Left ventricle myocardium inferior (tissue), 1 donor: ENCODE measurements around the gene ZNF558. TPM values are rescaled to one million over a fixed set of nuclear protein-coding genes. Genes with fewer than 3 reads are reported as not detected.

Experiments used
- DNase-seq: peaks from one replicate; pipeline ENCODE4 v3.0.0-alpha.2; 2020
- H3K27ac ChIP-seq: fragments of 200-600 bp; replicated peaks from 2 replicates; pipeline ENCODE4 v1.8.0; 2021
- H3K27me3 ChIP-seq: fragments of 200-600 bp; 2 replicates; pipeline ENCODE4 v1.8.0; 2021; ENCODE audit warnings: low read depth
- H3K36me3 ChIP-seq: fragments of 200-600 bp; 2 replicates; pipeline ENCODE4 v1.8.0; 2021
- H3K4me1 ChIP-seq: fragments of 200-600 bp; 2 replicates; pipeline ENCODE4 v1.8.0; 2021
- H3K4me3 ChIP-seq: fragments of 200-600 bp; 2 replicates; pipeline ENCODE4 v1.8.0; 2021; ENCODE audit warnings: mild to moderate bottlenecking, moderate library complexity
- H3K9me3 ChIP-seq: fragments of 200-600 bp; replicated peaks from 2 replicates; pipeline ENCODE4 v1.8.0; 2021
- intact Hi-C: fragments of 100-400 bp; cut with micrococcal nuclease; formaldehyde crosslinking; loops from one replicate; pipeline ENCODE4 v1.11.0; 2022
- total RNA-seq: library from RNA; stranded (reverse); fragmentation: NEBNext Ultra II Directional; extraction: Animal tissue kit (Norgen Biotek cat#: 25700); gene quantifications from one replicate; pipeline ENCODE4 v1.2.1, GENCODE V29; 2021
- TF ChIP-seq, protein P1 (sequence below): fragments of 200-600 bp; IDR thresholded peaks from 2 replicates; pipeline ENCODE4 v1.8.0; 2021; ENCODE audit warnings: antibody characterized with exemption, mild to moderate bottlenecking, borderline replicate concordance
- donor health status: DM: no; HTN: yes; CAD: no; lungs with severe emphysema.

The ZNF558 gene
- total RNA-seq, 1 donor from 2014 or later = 10.8 TPM

DNA sequence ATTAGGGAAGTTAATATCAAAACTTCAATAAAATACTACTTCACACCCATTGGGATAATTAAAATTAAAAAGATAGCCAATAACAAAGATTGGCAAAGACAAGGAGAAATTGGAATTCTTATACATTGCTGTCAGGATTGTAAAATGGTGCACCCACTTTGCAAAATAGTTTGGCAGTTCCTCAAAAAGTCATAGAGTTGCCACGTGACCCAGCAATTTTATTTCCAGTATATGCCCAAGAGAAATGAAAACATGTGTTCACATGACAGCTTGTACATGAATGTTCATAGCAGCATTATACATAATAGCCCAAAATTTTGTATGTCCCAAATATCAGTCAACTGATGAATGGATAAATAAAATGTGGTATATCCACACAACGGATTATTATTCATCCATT, 3.3 kb upstream of the ZNF558 start:
- Histone ChIP-seq H3K36me3 (no peaks in the 10 kb centered on the region), H3K27ac (no peak overlapping the region), H3K27me3 (peaks cover 2% of the 10 kb centered on the region), H3K4me3 (no peak overlapping the region), H3K4me1 (peaks cover 19% of the 10 kb centered on the region), H3K9me3 (no peaks in the 10 kb centered on the region)
- intact Hi-C loops = no loop called here
- DNase-seq = no peak
- TF ChIP-seq, protein P1, sequence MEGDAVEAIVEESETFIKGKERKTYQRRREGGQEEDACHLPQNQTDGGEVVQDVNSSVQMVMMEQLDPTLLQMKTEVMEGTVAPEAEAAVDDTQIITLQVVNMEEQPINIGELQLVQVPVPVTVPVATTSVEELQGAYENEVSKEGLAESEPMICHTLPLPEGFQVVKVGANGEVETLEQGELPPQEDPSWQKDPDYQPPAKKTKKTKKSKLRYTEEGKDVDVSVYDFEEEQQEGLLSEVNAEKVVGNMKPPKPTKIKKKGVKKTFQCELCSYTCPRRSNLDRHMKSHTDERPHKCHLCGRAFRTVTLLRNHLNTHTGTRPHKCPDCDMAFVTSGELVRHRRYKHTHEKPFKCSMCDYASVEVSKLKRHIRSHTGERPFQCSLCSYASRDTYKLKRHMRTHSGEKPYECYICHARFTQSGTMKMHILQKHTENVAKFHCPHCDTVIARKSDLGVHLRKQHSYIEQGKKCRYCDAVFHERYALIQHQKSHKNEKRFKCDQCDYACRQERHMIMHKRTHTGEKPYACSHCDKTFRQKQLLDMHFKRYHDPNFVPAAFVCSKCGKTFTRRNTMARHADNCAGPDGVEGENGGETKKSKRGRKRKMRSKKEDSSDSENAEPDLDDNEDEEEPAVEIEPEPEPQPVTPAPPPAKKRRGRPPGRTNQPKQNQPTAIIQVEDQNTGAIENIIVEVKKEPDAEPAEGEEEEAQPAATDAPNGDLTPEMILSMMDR = no peak

DNA sequence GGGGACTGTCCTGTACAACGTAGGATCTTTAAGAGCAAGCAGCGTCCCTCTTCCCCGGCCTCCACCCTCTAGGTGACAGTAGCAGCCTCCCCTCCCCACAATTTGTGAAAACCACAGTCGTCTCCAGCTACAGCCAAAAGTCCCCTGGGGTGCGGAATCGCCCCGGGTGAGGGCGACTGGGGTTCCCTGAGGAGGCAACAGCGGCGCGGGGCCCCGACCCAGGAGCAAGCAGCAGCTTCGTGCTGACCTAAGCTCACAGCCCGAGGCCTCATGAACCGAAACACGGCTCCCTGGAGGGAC, 322 bp downstream of the ZNF558 start:
- Histone ChIP-seq H3K4me1 (peaks cover 20% of the 10 kb centered on the region), H3K27me3 (no peaks in the 10 kb centered on the region), H3K4me3 (peak overlapping the region; percentile 94), H3K9me3 (no peaks in the 10 kb centered on the region), H3K27ac (peak overlapping the region; percentile 99), H3K36me3 (peaks cover 31% of the 10 kb centered on the region)
- DNase-seq = no peak
- intact Hi-C loops = no loop called here
- TF ChIP-seq, protein P1 = no peak

DNA sequence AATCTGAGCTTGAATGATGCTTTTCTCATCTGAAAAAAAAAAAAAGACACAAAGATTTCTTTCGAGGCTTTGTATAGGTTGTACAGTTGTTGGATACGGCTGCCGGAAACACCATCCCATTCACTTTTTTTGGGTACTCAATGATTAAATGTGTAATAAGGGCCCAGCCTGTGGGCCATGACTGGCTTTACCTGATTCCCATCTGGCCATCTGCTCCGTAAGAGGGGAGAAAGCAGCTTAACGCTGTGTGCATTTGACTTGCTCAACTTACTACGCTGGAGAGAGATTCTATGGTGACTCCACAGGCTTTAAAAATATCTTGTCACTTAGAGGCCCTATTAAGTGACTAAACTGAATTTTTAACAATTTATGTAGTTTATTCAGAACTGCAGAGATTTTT, 731 bp downstream of the ZNF558 start:
- intact Hi-C loops = no loop called here
- TF ChIP-seq, protein P1 = no peak
- no peaks in the 10 kb centered on the region for H3K9me3 ChIP-seq
- peaks cover 35% of the 10 kb centered on the region for H3K36me3 ChIP-seq
- no peak for DNase-seq
- peak overlapping the region; percentile 94 for H3K4me3 ChIP-seq
- peak overlapping the region; percentile 99 for H3K27ac ChIP-seq
- H3K4me1 ChIP-seq = peaks cover 20% of the 10 kb centered on the region
- no peaks in the 10 kb centered on the region for H3K27me3 ChIP-seq

DNA sequence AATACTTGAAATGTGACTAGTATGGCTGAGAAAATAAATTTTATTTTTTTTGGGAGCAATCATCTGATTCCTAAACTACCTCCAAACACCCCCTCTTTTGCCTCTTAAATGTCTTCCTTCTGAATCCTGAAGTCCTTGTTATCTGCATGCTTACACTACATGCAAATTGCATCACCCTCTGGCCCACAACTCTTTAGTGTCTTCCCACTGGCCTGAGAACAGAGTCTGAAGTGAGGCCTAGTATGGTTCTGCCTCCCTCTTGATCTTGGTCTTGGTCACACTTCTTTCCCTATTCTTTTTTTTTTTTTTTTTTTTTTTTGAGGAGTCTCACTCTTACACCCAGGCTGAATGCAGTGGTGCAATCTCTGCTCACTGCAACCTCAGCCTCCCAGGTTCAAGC, 4.8 kb downstream of the ZNF558 start:
- H3K4me1 ChIP-seq = peaks cover 19% of the 10 kb centered on the region
- no peak for DNase-seq
- intact Hi-C loops = no loop called here
- no peaks in the 10 kb centered on the region for H3K9me3 ChIP-seq
- H3K27me3 ChIP-seq = no peaks in the 10 kb centered on the region
- no peak overlapping the region for H3K4me3 ChIP-seq
- TF ChIP-seq, protein P1 = no peak
- H3K27ac ChIP-seq = no peak overlapping the region
- H3K36me3 ChIP-seq = peaks cover 66% of the 10 kb centered on the region

DNA sequence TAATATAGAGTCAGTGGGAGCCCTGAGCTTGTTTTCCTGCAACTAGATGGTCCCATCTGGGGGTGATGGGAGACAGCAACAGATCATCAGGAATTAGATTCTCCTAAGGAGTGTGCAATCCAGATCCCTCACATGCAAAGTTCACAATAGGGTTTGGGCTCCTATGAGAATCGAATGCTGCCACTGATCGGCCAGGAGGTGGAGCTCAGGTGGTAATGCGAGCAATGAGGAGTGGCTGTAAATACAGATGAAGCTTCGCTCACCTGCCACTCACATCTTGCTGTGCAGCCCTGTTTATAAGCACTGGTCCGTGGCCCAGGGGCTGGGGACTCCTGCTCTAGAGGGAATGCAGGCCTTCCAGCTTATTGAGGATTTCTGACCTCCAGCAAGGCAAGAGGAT, 5.7 kb downstream of the ZNF558 start:
- intact Hi-C loops = no loop called here
- Histone ChIP-seq H3K4me3 (no peak overlapping the region), H3K27me3 (no peaks in the 10 kb centered on the region), H3K36me3 (peaks cover 75% of the 10 kb centered on the region), H3K4me1 (peaks cover 10% of the 10 kb centered on the region), H3K27ac (no peak overlapping the region), H3K9me3 (no peaks in the 10 kb centered on the region)
- no peak for DNase-seq
- TF ChIP-seq, protein P1 = no peak

DNA sequence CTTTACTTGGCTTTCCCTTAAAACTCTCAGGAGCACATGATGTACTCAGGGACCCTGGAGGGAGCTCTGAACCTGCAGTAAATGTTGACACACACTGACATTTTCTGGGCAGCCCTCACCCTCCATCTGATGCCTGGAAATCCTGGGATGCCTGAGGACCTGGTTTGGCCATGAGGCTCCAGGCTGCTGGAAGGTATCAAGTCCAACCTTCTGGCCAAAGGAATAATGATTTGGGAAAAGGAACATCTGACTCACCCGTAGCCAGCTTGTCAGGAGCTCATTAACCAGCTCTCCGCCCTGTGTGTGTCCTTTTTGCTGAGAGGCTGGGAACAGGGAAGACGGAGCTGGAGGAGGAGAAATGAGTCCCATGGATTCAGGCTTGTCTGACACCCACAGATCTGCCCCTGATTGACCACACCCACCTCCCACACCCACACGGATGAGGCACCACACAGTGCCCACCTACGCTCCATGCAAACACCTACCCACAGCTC, 10.3 kb downstream of the ZNF558 start:
- H3K9me3 ChIP-seq = peaks cover 45% of the 10 kb centered on the region
- no peaks in the 10 kb centered on the region for H3K4me1 ChIP-seq
- no peak overlapping the region for H3K27ac ChIP-seq
- TF ChIP-seq, protein P1 = no peak
- H3K36me3 ChIP-seq = peaks cover 90% of the 10 kb centered on the region
- intact Hi-C loops = no loop called here
- H3K4me3 ChIP-seq = no peak overlapping the region
- no peaks in the 10 kb centered on the region for H3K27me3 ChIP-seq
- no peak for DNase-seq
